Measurements from ENCODE around the gene TGM5.

DNA sequence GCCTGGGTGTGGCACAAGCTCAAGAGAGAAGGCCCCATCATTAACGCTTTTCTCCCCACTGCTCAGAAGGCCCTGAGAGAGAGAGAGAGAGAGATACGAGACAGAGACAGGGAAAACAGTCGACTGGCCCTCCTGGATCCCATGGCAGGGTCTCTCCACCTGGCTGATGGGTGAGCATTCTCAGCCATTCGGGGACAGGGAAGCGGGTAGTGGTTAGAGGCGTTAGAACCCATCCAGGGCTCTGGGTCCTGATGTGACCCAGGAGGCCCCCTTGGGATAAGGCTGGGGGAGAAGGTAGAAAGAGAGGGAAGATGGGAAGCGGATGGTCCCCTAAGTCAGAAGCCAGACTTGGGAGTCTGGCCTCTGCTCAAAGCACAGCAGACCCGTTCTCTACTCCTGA is 7.9 kb downstream of the TGM5 start:
- TF ChIP-seq, protein P1, sequence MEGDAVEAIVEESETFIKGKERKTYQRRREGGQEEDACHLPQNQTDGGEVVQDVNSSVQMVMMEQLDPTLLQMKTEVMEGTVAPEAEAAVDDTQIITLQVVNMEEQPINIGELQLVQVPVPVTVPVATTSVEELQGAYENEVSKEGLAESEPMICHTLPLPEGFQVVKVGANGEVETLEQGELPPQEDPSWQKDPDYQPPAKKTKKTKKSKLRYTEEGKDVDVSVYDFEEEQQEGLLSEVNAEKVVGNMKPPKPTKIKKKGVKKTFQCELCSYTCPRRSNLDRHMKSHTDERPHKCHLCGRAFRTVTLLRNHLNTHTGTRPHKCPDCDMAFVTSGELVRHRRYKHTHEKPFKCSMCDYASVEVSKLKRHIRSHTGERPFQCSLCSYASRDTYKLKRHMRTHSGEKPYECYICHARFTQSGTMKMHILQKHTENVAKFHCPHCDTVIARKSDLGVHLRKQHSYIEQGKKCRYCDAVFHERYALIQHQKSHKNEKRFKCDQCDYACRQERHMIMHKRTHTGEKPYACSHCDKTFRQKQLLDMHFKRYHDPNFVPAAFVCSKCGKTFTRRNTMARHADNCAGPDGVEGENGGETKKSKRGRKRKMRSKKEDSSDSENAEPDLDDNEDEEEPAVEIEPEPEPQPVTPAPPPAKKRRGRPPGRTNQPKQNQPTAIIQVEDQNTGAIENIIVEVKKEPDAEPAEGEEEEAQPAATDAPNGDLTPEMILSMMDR (IDR thresholded peaks at IDR 0.05; ENCODE audit: extremely low read depth in 1 of 2, insufficient read depth in 1 of 2, low read depth in 1 of 2, low read length in 2 of 2) = no peak
- no peak for TF ChIP-seq POLR2AphosphoS5 (IDR thresholded peaks at IDR 0.05; ENCODE audit: insufficient read depth, low read depth, low read length)
- TF ChIP-seq EZH2 (IDR thresholded peaks at IDR 0.05; ENCODE audit: borderline replicate concordance, low read depth, low read length, severe bottlenecking) = no peak
- no peak for TF ChIP-seq POLR2A (IDR thresholded peaks at IDR 0.05; ENCODE audit: low read depth, low read length)
- no peak for TF ChIP-seq MYC (IDR thresholded peaks at IDR 0.05; ENCODE audit: low read depth, low read length)
- no peak for TF ChIP-seq JUN (IDR thresholded peaks at IDR 0.05; ENCODE audit: borderline replicate concordance, insufficient read depth, insufficient read length, low read depth)
